IPS-18a (cell line): ENCODE results near the gene ANKS6.
"Not testable (repeated sequence)": the region's sequence is repeated elsewhere in the genome, so short reads cannot be mapped to it uniquely, and the experiment has no call there.

Source experiments
- H3K27ac ChIP-seq: one replicate; pipeline ENCODE4 v1.5.1; 2013; ENCODE audit warnings: low read length
- H3K27me3 ChIP-seq: one replicate; pipeline ENCODE4 v1.6.1; 2013; ENCODE audit warnings: mild to moderate bottlenecking, low read length; ENCODE audit not compliant: control insufficient read depth, insufficient read depth
- H3K36me3 ChIP-seq: one replicate; pipeline ENCODE4 v1.6.1; 2013; ENCODE audit warnings: low read depth, low read length; ENCODE audit not compliant: control insufficient read depth
- H3K4me1 ChIP-seq: one replicate; pipeline ENCODE4 v1.6.1; 2013; ENCODE audit warnings: low read depth, low read length; ENCODE audit not compliant: control insufficient read depth
- H3K4me3 ChIP-seq: one replicate; pipeline ENCODE4 v1.5.1; 2013; ENCODE audit warnings: low read length
- H3K9ac ChIP-seq: one replicate; pipeline ENCODE4 v1.6.1; 2013; ENCODE audit warnings: mild to moderate bottlenecking, low read length, moderate library complexity
- H3K9me3 ChIP-seq: one replicate; pipeline ENCODE4 v1.6.1; 2013; ENCODE audit warnings: low read depth, low read length; ENCODE audit not compliant: control insufficient read depth

Gene ANKS6

GRCh38 chr9:98686961-98687855, 109.1 kb downstream of the ANKS6 start:
- Histone ChIP-seq H3K27ac (no peak overlapping the region), H3K27me3 (no peaks in the 10 kb centered on the region), H3K9ac (no peak overlapping the region), H3K9me3 (no peaks in the 10 kb centered on the region), H3K4me1 (no peaks in the 10 kb centered on the region), H3K4me3 (no peak overlapping the region), H3K36me3 (no peaks in the 10 kb centered on the region)

- H3K27me3 ChIP-seq, H3K36me3 ChIP-seq, H3K9me3 ChIP-seq, H3K27ac ChIP-seq, H3K4me3 ChIP-seq, H3K4me1 ChIP-seq, H3K9ac ChIP-seq: not testable (repeated sequence)
Observed at GRCh38 chr9:98684816-98685215, 111.5 kb downstream of the ANKS6 start.
